Non-pigmented ciliary epithelial cell (primary cell): ENCODE data around the gene PTPRC.

Source experiments
- DNase-seq: peaks from one replicate; pipeline ENCODE4 v3.0.0-alpha.2; 2010; ENCODE audit warnings: low read depth

Gene PTPRC

DNA sequence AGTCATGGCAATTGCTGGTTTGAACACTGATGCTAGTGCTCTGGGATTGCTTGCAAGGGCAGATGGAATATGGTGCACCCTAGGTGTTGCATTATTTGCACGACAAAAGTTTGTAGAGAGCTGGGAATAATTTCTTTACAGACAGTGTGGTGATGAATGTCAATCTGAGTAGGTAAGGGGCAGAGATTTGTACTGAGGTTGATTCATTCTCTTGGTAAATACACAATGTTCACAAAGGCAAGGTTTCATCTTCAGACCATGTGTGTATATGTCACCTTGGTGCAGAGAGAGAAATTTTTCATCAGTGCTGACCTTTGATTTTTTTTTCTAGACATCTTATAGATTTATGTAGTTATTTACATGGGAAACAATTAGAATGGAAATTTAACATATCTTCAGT lies 5.0 kb downstream of the PTPRC start:
- DNase-seq, result no peak

DNA sequence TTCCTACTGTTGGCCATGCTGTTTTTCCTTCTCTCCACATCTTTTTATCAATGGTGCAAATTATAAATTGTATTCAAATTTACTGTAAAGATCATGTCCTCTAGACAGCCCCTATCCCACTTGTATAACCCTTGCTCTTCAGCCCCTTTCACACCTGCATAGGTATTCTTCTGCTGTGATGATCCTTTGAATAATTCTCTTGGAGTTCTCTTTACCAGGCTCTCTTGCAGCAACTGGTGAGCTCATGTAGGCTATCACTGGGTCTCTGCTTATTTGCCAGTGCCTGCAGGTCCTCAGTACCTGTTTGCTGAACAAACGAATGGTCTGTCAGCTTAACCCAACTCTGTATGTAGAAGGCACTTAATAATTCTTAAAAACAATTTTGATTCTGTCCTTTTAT lies 8.2 kb downstream of the PTPRC start:
- no peak for DNase-seq

DNA sequence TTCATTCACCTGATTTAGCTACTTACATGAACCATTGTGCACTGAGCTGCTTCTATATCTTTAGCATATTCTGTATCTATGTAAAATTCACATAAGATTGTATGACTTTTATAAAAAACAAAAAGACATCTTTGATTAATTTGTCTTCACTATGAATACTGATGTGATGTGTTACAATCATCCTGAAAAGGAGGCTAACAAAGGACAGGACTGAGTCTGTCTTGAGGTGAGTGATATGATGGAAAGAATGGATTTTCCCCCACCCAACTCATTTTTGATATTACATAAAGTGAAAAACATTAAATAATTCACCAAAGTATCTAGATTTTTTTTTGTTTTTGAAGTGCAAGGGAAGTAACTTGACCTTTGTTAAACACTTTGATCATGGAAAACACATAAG lies 9.8 kb downstream of the PTPRC start:
- no peak for DNase-seq

- DNase-seq, result no peak
Observed at GRCh38 chr1:198649232-198649967, 10.6 kb downstream of the PTPRC start.

- no peak for DNase-seq
Observed at GRCh38 chr1:198649968-198650338, 11.1 kb downstream of the PTPRC start.

DNA sequence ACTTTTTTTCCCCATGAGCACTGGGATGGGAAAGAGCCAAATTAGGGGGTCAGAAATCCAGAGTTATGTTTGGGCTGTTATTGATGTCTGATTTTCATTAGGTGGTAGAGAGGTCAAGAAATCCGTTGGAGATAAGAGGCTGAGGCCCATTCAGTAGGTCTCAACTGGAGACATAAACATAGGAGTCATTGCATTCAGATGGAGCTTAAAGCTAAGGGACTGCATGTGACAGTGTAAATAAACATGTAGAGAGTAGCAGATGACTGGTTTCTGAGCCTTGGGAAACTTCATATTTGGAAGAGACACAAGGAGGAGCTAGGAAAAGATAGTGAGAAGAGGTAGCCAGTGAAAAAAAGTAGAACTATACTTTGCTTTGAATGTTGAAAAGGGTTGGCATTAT lies 11.7 kb downstream of the PTPRC start:
- DNase-seq, result no peak

DNA sequence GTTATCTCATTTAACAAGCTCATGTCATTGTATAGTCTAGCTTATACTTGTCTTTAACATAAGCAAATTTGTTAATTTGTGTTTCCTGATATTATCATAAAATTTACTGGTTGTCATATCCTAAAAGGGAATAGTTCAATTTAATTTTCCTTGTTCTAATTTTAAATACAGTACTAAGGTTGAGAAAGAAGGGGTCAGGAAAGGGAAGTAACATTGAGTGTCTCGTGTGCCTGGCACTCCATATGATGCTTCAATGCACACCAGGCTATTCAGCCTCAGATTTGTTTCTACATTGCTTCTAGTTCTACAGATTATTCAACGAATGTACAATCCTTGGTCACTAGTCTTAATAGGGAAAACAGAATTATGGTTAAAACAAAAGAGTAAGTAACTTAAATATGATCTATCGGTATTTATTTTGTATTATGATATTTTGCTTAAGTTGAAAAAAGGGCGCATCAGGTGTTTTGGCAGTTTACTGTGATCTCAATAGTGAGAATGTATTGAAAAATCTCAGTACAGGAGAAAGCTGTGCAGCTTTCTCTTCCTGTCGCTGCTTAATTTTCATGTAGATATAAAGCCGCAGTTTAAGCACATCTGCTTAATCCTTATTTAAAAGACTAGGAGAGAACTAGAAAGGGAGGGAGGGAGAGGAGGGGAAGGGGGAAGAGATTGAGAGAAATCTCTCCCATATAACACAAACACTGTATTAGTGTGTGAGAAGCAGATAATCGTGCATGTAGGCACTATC lies 13.0 kb downstream of the PTPRC start:
- no peak for DNase-seq

- DNase-seq, result no peak
Observed at GRCh38 chr1:198653808-198654413, 15.1 kb downstream of the PTPRC start.

GRCh38 chr1:198655459-198656121 lies 16.8 kb downstream of the PTPRC start:
- DNase-seq, result no peak

- no peak for DNase-seq
Observed at GRCh38 chr1:198656500-198656932, 17.7 kb downstream of the PTPRC start.

DNA sequence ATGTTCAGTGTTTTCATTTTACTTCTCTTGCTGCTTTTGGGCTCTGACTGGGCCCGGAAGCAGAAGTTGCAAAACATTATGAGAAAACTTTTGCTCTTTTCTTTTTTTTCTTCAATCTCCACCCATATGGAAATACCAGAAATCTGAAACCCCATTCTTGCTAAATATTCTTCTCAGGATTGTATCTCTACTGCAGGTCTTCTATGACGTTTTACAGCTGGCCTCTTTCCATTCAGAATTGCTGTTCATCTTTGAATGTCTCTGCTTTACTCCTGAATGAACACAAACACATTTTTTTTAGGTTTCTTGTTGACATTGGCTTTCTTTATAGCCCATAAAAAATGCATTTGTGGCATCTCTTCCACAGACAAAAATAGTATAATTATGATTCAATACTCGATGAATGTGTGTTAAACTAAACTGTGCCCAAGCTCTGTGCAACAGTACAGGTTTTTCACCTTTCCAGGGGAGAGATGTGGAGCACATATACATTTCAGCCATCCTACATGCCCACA lies 18.8 kb downstream of the PTPRC start:
- DNase-seq, result peak; percentile 94

- DNase-seq, result no peak
Observed at GRCh38 chr1:198660341-198661261, 21.8 kb downstream of the PTPRC start.

DNA sequence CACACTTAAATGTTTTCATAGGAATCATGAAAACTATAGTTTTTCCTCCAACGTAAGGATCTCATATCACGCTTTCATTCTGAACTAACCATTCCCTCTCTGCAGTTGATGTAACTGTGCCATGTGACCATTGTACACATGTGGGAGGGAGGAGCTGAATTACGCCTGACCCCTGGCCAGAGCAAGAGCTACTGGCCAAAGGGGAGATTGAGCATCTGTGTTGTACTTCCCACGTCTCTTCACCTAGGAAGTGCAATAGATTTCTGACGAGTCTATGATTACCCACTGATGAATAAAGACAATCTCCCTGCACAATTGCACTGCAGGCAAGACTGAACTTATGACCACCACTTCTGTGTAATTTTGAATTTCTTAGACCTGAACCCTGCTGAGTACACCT lies 24.0 kb downstream of the PTPRC start:
- DNase-seq, result no peak

DNA sequence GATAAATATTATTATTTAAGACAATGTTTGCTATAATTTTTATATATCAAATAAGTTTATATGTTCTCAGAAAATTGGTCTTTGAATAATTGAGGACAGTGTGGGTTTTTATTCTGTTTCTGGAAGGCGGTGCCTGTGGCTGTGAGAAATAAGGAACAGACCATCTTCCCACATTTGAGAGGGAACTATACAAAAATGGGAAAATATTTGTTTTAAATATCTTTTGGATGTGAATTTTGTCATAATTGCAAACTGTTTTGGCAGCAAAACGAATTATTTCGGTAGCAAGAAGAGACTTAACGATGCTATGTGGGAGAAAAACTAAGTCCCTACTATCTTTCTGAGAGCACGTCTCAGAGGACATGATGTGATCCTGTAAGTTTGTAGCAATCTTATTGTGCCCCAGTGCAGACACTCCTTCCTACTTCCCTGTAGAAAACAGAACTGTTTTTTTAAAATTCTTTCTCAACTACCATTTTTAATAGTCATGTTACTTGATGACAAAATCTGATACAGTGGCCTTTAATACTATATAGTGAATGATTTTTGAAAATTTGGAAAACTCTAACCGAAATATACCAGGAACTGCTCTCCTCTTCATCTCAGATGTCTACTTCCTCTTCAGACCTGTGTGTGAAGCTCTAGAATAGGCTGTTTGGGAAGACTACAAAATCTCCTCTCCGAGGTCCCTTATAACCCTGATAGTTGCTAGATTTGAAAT lies 25.4 kb downstream of the PTPRC start:
- DNase-seq, result no peak

- DNase-seq, result no peak
Observed at GRCh38 chr1:198667186-198667585, 28.3 kb downstream of the PTPRC start.

- no peak for DNase-seq
Observed at GRCh38 chr1:198667807-198668206, 29.0 kb downstream of the PTPRC start.

DNA sequence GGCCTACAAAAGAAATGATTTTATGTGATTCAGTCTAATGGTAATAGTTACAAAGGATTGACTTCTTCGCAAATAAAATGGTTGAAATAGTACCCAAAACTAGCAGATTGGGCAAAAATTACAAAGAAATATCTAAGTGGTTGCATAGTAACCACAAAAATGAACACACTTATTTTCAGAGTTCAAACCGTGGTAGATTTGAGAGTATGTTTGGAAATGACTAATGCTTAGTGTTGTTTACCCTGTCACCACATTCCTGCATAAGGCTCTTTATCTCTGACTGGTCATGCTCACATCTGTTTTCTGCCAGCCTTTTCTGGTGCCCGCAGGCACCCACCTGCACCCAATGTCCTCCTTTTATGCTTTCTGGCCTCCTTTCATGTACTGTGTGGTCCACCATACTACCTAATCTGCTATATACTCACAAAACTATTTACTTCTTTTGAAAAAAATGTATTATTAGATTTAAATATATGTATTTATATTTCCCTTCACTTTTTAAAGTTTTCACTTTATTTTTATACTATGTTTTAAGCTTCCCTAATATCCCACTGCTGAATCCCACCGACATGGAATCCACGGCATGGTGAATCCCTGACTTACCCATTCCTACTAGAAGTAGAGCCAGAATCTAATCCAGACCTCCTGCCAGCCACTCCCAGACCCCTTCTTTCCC lies 30.3 kb downstream of the PTPRC start:
- DNase-seq, result peak; percentile 76

DNA sequence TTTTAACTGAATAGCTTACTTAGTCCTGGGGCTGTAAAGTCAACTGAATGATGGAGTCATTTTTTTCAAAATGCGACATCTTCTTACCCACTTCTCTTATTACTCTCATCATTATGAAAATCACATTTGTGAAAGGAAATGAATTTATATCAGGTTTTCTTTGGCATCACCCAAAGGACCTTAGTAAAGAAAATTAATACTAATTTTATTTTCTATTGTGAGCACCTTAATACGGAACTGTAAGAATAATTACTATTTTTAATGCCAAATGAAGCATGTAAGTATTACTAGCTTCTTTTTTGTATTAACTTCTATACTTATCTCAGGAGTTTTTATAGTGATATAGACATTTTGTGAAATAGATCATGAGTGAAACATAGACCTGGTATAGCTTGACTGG lies 30.9 kb downstream of the PTPRC start:
- no peak for DNase-seq

GRCh38 chr1:198671136-198671535 lies 32.3 kb downstream of the PTPRC start:
- no peak for DNase-seq

DNA sequence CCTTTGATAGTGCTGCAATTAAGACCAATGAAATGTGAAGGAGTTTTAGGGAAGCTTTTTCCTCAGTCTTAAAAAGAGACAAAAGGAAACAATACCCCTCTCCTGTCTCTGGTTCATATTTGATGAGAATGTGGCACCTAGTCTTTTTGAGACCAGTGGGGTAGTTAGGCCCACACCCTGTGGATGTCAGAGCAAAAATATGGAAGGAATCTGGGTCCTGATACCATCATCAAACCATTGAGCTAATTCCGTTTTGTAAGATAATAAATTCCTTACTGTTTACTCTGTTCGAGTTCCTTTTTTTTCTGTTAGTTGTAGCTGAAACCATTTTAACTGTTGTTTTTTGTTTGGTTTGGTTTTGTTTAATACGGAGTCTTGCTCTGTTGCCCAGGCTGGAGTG lies 33.3 kb downstream of the PTPRC start:
- DNase-seq, result no peak
